Stimulated activated naive CD4-positive, alpha-beta T cell treated with Interleukin-2 at 50 U/mL for 16 hours (primary cell): ENCODE results near the gene KCNQ1.

Source experiments
- DNase-seq: peaks from one replicate; lab custom pipeline; 2025; lab: John Stamatoyannopoulos, UW

Gene KCNQ1

DNA sequence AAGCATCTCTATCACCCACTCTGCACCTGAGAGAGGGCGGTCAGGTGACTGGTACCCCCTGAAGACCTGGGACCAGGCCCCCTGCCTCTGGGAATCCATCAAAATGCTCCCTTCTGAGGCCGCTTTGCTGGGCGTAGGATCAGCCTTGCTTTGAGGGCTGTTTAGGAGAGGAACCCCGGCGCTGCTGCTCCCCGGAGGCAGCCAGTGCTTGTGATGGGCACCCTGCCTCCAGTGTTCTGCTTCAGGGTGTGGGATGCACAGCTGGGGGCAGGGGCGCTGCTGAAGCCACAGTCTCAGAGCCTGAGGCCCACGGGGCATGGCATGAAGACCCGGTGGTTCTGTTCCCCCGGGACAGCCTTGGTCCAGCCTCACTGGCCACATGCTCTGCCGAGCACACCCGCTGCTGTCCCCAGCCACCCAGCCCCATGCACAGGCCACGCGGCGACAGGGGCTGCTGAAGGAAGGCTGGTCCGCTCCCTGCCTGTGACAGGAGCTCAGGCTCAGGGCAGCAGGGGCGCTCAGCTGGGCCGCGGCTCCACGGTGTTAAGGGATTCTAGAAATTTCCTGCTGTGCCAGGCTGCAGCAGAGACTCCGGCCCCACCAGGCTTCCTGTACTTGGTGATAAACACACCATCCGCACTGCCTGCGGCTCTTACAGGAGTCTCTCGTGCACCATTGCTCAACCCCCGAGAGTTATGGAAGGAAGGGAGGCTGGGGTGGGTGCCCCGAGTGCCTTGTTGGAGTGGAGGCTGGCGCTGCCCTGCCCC lies 91.0 kb downstream of the KCNQ1 start:
- no peak for DNase-seq

DNA sequence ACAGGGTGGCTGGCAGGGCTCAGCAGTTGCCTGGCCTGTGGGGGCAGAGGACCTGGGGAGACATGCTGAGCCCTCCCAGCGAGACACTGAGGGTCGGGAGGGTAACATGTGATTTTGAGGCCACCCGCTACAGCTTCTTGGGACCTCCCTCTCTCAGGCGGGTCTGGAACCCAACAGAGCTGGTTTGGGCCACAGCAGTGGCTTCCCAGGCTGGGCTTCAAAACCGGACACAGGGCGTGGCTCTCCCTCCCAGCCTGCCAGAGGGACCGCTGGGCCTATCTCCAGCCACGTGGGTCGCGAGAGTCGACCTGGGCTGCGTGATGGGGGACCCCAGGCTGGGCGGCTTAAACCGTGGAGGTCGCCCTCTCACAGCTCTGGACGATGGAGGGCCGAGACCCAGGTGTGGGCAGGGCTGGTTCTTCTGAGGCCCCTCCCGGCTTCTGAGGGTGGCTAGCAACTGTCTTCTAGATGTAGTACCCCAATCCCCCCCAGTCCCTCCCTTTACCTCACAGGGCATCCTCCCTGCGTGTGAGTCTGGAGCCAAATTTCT lies 91.7 kb downstream of the KCNQ1 start:
- DNase-seq, result no peak

DNA sequence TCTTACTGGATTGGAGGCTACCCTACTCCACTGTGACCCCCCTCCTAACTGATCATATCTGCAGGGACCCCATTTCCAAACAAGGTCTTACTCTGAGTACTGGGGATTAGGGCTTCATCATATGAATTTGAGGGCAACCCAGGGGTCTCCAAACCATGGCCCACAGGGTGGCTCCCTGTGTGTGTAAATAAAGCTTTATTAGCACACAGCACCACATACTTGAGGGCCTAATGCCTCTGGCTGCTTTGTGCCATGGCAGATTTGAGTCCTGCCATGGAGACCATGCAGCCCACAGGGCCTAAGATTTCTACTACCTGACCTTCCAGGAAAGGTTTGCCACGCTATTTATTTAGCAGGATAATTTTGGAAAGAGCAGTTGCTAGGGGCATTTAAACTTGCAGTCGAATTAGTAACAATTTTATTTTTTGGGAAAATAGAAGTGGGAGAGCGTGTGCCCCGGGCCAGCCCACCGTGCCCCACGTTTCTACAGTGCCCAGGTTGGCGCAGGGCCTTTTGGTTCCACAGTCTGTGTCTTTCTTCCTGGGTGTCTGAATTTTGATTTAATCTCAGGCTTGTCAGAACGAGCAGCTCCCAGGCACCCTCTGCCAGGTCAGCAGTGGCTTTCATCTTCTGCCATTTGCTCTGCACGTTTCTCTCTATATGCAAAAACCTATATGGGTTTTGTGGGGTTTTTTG lies 92.3 kb downstream of the KCNQ1 start:
- DNase-seq, result no peak

DNA sequence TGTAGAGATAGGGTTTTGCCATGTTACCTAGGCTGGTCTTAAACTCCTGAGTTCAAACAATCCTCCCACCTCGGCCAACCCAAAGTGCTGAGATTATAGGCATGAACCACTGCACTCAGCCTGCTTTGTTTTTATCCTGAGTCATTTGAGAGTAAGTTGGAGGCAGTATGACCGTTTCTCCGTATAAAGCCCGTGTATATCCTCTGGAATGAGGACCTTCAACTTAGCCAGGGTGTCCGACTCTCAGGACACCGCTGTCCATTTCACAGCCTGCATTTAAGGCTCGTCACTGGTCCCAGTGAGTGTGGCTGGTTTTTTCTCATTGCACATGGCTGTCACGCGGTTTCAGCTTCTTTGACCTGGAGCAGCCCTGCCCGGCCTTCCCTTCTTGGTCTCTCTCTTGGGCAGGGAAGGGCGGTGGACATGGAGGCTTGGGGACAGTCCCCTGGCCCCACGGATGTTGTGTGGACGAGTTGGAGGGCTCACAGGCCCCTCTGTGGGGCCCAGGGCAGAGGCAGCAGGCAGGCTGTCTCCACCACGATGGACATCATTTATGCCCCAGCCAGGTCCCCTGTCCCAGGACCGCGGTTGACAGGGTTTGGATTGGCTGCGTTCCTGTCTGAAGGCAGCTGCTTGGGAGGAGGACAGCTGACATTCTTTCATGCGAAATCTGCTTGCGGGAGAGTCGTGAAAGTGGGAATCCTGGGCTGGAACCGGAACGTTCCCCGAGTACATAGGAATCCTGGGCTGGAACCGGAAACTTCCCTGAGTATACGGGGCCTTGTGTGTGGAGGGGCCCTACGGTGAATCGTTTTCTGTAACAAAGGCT lies 93.3 kb downstream of the KCNQ1 start:
- DNase-seq, result no peak

DNA sequence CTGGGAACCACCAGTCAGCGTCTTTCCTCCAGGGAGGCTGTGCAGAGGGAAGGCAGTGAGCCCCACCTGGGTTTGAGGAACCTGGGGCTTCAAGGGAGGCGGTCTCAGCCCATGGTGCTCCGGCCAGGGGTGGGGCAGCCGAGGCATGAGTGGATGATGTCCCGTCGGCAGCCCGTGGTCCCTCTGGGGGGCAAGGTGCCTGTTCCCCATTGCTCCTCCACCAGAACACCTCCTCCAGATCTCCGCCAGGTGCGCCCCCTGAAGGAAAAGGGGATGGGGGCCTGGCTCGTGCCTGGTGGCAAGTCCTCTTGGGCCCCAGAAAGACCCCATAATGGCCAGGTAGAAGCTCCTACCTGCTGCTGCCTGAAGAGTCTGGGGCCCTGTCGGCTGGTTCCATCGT lies 94.1 kb downstream of the KCNQ1 start:
- DNase-seq, result no peak

DNA sequence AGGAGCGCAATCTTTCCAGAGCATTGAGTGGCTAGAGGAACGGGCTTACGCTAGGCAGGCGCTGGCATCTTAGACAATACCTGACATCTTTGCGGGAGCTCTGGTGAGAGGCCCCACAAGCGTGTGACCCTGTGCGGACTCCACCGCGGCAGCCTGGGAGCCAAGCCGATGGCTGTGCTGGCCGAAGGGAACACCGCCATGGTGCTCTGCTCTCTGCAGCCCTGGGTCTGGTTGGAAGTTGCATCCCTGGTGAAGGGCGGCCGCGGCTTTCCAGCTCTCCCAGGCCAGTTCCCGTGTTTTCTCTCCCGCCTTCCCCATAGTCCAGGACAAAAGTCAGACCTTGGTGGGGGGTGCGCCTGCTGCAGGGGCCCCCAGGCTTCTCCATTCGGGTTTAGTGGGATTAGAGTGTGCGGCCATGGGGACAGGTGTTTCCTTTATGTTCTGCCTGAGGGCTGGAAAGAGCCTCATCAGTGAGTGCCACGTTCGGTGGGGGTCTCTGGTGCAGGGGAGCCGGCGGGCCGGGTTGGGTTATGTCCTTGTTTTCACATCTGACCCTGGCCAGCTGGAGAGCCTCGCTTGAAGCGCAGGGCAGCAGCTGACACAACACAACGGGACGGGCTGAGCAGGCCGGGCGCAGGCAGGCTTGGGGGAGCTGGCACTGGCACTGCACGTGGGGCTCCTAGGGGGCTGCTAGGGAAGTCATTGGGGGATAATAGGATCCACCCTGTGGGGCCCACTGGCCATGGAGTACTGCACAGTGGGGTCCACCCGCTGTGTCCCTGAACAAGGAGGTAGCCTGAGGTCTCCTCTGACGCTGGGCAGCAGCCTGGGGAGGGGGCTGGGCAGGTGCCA lies 94.8 kb downstream of the KCNQ1 start:
- DNase-seq, result no peak

DNA sequence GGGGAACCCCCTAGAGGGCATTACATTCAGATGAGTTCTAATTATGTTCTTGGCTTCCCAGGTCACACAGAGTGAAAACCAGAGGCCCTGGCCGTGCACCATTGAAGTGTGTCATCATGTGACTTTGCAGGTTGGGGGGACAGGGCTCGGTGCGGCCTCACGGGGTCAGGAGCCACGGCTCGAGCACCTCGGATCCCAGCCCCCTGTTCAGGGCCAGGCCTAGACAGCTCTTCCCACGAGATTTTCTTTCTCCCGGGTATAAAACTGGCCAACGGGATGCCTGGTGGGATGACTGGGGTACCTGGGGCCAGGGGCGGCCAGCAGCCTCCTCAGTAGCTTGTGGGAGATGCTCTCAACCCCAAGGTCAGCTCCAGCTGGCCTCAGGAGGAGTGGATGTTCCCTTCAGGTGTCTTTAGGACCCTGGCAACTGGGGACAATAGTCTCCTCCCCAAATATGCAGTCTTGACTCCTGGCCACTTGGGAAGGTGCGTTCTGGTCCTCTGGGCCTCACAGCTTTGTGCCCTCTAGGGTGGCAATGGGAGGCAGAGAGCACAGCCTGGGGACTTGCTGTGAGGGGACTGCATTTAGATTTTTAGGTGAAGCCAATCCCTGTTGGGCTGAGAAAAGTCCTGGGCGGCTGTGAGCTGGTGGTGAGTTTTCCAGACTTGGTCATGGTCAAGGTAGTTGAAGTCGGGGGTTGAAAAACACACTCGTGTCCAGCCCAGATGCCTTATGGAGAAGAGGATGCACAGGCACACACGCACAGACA lies 95.6 kb downstream of the KCNQ1 start:
- no peak for DNase-seq

DNA sequence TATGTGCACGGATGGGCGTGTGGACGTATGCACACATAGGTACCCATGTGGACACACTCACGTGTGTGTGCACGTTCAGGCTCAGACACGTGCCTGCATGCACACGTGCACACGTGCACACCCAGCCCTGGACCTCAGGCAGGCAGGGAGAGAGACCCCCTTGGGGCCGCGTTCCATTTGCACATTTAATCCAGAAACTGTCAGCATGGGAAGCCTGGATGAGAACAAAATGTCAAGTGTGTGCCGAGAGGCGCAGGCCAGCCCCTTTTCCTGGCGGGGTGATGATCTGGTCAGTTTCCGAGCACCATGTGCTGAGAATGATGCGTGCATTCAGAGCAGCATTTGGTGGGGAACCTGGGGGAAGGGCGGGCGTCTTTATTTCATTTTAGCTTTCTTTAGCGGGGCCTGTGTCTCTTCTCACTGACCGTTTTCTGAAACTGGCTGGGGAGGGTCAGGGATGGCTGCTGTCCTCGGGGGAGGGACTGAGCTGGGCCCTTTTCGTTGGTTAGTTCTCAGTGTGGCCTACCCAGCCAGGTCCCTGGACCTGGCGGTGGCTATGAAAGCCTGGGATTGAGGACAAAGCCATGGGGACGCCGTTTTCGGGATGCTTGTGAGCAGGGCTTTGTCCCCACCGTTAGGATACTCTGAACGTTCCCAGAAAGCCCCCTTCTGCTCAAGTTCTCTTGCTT lies 96.3 kb downstream of the KCNQ1 start:
- DNase-seq, result no peak

DNA sequence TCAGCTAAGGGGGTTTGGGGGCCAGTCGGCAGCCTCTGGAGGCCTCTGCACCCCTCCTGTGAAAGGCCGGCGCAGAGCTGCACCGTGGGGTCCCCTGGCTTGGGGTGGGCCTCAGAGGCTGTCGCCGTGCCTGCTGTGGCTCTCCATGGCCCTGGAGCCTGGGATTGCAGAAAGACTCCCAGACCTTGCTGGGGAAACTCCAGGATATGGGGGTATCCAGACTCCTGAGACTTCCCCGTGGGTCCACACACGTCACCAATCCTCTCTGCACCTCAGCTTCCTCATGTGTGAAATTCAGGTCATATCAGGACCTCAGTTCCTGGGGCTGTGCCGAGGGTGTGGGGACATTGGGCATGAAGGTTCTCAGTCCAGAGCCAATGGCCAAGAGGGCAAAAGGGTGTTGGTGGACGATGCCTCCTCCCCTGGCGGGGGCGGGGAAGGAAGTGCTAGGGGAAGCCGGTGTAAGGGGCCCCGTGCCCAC lies 97.1 kb downstream of the KCNQ1 start:
- DNase-seq, result no peak

DNA sequence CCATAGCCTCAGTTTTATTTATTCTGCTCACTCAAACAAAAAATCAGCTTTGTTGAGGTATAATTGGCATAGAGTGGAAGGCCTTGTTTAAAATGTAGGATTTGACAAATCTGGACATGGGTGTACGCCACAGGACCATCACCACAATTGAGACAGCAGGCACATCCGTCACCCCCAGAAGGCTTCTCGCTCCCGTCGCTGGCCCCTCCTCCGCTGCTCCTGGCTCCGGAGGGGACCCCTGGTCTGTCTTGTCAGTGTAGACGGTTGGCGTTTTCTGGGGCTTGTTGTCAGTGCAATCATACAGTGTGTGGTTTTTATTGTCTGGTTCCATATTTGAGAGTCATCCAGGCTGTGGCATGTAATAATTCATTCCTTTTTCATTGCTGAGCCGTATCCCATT lies 97.6 kb downstream of the KCNQ1 start:
- DNase-seq, result no peak

DNA sequence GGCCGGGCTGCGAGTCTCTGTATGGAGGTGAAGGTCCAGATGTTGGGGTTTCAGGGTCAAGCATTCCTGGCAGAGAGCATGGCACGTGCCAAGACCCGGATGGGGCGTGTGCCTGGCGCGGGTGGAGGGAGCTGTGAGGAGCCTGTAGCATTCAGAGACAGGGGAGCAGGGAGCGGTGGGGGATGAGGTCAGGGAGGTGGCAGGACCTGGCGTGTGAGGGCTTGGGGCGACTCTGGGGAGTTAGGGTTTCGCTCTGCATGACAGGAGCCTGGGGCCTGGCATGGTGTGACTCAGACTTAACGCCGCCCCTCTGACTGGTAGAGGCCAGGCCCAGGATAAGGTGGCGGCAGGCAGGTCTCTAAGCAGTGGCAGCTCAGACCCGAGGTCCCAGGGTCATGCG lies 103.0 kb downstream of the KCNQ1 start:
- no peak for DNase-seq

DNA sequence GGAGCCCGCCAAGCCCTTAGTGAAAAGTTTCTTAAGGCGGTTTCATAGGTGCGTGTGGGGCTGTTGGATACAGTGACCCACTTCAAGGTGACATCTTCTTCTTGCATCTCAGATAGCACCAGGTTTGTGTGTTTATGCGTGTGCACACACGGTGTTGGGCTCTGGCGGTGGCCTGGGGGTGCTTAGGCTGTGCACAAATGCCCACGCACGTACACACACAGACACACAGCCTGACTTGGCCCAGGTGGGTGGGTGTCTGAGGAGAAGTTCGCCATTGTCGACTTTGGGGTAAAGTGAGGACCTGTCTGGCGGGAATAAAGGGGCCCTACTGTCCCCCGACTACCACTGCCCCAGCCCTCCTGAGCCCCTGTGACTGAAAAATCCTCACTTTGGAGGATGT lies 103.8 kb downstream of the KCNQ1 start:
- DNase-seq, result no peak

DNA sequence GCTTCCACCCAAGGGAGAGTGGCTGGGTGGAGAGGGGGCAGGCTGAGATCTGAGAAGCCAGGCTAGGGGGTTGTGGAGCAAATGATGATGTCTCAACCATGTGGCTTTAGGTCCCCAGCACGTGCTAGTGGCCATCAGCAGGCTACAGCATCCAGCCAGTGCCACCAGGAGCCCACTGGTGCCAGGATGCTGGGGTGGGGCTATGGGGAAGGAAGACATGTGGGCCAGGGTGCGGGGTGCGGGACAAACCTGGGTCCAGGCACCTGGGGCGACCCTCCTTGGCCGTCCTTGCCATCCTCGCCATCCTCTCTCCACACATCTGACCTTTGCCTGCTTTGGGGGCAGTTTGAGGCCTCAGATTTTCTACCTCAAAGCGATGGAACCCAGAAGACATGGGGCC lies 104.3 kb downstream of the KCNQ1 start:
- no peak for DNase-seq

DNA sequence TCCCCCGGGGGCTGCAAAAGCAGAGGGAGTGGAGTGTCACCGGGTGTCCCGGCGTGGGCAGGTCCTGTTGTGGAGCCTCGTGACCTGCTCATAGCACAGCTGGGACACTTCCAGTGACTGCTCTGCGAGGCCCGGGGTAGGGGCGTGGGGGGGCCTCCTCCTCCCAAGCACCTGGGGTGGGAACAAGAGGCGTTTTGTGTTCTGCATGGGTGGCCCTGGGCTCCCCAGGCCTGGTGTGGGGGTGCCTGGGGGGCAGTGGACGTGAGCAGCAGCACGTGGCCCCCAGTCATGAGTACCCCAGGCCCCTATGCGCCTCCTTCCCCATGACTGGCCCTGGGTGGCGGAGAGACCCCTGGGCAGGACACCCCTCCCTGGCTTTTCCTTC lies 104.7 kb downstream of the KCNQ1 start:
- no peak for DNase-seq

DNA sequence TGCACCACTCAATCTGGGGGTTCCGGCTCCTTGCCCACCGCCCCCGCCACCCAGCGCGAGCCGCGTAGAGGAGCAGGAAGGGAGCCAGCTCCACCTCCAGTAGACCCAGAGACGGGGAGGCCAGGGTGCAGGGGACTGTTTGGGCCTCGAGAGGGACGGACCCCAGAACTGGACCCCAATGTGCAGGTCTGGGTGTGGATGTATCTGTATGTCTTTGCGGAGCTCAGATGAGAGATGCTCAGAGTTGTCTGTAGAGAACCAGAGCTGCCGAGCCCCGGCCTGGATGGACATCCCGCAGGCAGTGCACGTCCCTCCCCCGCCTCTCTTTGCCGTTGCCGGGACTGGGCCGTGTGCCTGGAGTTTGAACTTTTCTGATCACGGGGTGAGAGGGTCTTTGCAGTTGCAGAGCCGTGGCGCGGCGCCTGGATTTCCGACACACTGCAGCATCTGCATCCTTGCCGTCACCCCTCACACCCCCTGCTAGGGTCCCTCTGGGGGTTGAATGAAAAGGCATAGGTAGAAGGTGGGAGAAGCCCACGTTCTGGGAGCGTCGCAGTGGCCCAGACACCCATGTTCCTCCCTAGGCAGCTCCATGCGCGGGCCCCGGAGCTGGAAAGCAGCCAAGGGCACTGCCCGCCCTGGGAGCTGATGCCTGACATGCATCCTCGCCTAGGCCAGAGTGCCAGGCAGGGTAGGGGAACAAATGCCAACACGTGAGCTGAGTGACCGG lies 105.2 kb downstream of the KCNQ1 start:
- DNase-seq, result no peak

DNA sequence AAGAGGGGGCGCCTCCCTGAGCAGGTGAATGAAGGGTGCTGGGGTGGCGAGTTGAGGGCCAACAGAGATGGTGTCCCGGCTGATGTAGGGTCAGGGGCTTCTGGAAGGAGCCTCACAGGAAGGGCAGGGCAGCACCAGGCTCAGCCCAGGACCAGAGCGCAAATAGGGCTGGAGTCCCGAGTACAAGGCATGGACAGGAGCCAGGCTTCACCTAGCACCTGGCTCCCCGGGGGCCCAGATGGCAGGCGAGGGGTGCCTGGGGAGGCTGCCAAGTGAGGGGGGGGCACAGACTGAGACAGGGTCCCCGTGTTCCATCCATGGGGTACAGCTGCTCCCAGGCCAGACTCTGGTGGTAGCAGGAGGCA lies 105.8 kb downstream of the KCNQ1 start:
- DNase-seq, result no peak

DNA sequence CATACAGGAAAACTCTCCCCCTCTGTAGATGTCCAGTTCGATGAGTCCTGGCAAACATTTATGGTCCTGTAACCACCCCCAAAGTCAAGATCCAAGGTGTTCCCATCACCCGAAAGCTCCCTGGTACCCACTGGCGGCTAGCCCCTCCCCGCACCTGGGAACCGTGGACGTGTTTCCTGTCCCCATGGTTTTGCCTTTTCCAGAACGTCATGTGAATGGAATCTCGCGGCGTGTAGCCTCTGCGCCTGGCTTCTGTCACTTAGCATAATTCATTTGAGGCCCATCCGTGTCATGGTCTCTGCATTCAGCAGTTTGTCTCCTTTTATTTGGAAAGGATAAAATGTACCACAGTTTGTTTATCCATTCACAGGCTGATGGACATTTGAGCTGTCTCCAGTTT lies 106.3 kb downstream of the KCNQ1 start:
- no peak for DNase-seq

DNA sequence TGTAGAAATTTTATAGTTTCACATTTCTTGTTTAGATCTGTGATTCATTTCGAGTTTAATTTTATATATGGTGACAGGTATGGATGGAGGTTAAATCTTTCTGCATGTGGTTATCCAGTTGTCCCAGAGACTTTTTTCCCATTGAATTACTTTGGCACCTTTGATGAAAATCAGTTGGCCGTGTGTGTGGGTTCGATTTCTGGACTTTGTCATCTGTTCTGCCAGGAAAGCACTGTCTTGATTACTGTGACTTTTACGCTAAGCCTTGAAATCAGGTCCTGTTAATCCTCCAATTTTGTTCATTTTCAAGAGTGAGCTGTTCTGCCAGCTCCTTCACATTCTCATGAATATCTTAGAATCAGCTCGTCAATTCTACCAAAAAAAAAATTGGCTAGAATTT lies 107.4 kb downstream of the KCNQ1 start:
- no peak for DNase-seq

DNA sequence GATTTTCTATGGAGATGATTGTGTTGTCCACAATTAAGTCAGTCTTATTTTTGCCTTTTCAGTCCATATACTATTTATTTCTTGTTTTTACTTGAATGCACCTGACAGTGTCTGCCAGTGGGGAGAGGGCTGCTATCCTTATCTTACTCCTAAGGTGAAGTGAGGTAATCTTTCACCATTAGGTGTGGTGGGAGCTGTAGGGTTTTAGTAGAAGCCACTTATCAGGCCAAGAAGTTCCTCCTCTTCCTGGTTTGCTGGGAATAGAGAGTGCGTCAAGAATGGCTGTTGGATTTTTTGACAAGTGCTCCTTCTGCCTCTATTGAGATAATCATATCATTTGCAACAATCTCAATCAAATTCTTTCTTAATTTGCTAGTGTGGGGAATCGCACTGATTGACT lies 108.4 kb downstream of the KCNQ1 start:
- no peak for DNase-seq

DNA sequence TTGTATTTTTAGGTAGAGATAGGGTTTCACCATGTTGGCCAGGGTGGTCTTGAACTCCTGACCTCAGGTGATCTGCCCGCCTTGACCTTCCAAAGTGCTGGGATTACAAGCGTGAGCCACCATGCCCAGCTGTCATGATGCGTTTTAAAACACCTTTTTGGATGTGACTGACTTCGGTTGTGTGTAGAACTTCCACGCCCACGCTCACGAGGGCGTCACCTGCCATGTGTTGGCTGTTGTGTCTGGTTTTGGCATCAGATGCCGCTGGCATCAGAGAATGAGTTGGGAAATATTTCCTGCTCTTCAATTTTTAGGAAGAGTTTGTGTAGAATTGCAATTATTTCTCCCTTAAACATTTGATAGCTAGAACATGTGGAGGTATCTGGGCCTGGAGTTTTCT lies 109.1 kb downstream of the KCNQ1 start:
- no peak for DNase-seq
